GM19452 (cell line): ENCODE data around the gene EEA1.

Experiments
- ATAC-seq: cut with Tn5 transposase; IDR thresholded peaks from one replicate; pipeline ENCODE4 v1.9.1; 2021; ENCODE audit not compliant: unreplicated experiment

EEA1 gene

DNA sequence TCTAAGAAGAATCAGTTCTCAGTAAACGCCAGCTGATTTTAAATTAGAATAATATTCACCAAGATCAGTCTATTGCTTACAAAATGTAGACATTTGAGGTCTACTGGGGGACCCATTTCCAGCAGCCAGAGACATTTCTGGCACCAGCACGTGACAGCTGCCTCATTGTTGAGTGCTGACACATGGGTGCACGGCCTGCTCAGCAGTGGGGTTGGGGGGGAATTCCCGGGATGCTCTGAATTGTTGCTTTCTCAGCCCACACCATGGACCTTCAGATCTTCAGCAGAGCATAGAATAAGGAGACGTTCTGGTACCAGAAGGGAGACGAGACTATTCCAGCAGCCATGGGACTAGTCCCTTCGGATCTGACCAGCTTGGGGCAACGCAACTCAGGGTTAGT is 208.0 kb downstream of the EEA1 start:
- ATAC-seq, result no peak
